Stimulated activated CD4-positive, alpha-beta T cell treated with anti-CD3 and anti-CD28 coated beads, Interleukin-2, amount 100 ng/mL, for 24 hours (primary cell): ENCODE results near the gene TDRD12.
A peak's percentile ranks its signal among the peaks of the same experiment; 100 is the strongest.
"Not testable (repeated sequence)": the region's sequence is repeated elsewhere in the genome, so short reads cannot be mapped to it uniquely, and the experiment has no call there.

Source experiments
- DNase-seq, 2 donors: peaks; one replicate each; pipeline ENCODE4 v3.0.0-alpha.2; 2020

The TDRD12 gene

GRCh38 chr19:32692727-32693061 lies 26.9 kb upstream of the TDRD12 start:
- DNase-seq, result no peak

- peak; percentile 38 to 50 for DNase-seq
Measured at GRCh38 chr19:32693151-32694108, 26.1 kb upstream of the TDRD12 start.

- not testable (repeated sequence) for DNase-seq
Measured at GRCh38 chr19:32694316-32694715, 25.3 kb upstream of the TDRD12 start.

GRCh38 chr19:32694851-32695250 lies 24.7 kb upstream of the TDRD12 start:
- not testable (repeated sequence) for DNase-seq

GRCh38 chr19:32695506-32695905 lies 24.1 kb upstream of the TDRD12 start:
- DNase-seq, result not testable (repeated sequence)

GRCh38 chr19:32696771-32697170 lies 22.8 kb upstream of the TDRD12 start:
- not testable (repeated sequence) for DNase-seq

GRCh38 chr19:32700129-32700528 lies 19.4 kb upstream of the TDRD12 start:
- not testable (repeated sequence) for DNase-seq

GRCh38 chr19:32702010-32702409 lies 17.6 kb upstream of the TDRD12 start:
- DNase-seq, result no peak

GRCh38 chr19:32704006-32704405 lies 15.6 kb upstream of the TDRD12 start:
- not testable (repeated sequence) for DNase-seq

- peak in 1 of 2 donors; percentile 31 for DNase-seq
Measured at GRCh38 chr19:32708457-32708856, 11.1 kb upstream of the TDRD12 start.

- no peak for DNase-seq
Measured at GRCh38 chr19:32709032-32709431, 10.5 kb upstream of the TDRD12 start.

GRCh38 chr19:32711747-32712146 lies 7.8 kb upstream of the TDRD12 start:
- no peak for DNase-seq

- DNase-seq, result not testable (repeated sequence)
Measured at GRCh38 chr19:32716203-32716602, 3.4 kb upstream of the TDRD12 start.

GRCh38 chr19:32717496-32717895 lies 2.1 kb upstream of the TDRD12 start:
- no peak for DNase-seq

- no peak for DNase-seq
Measured at GRCh38 chr19:32718286-32718685, 1.3 kb upstream of the TDRD12 start.

- DNase-seq, result no peak
Measured at GRCh38 chr19:32720216-32720935, 809 bp downstream of the TDRD12 start.

- no peak for DNase-seq
Measured at GRCh38 chr19:32720936-32721250, 1.3 kb downstream of the TDRD12 start.

GRCh38 chr19:32735936-32736335 lies 16.4 kb downstream of the TDRD12 start:
- no peak for DNase-seq

GRCh38 chr19:32743021-32743420 lies 23.5 kb downstream of the TDRD12 start:
- no peak for DNase-seq

GRCh38 chr19:32743447-32743846 lies 23.9 kb downstream of the TDRD12 start:
- no peak for DNase-seq

- no peak for DNase-seq
Measured at GRCh38 chr19:32744555-32745325, 25.2 kb downstream of the TDRD12 start.

GRCh38 chr19:32745594-32746251 lies 26.2 kb downstream of the TDRD12 start:
- not testable (repeated sequence) for DNase-seq
